Epithelial cell of umbilical artery (primary cell): ENCODE results near the gene WTAP. TPM values are rescaled to one million over a fixed set of nuclear protein-coding genes. Genes with fewer than 3 reads are reported as not detected.

Experiments used
- total RNA-seq: library from RNA; depleted of rRNA; stranded (reverse); fragments of >200 nt; gene quantifications from 2 replicates; pipeline ENCODE4 v1.2.3, GENCODE V29; 2014

WTAP gene
- 80.6 and 129 TPM in 2 replicates for total RNA-seq

GRCh38 chr6:159726918-159727716 is at the start of gene WTAP:
WTAP (plus strand) TSS chr6:159727506; CDS start chr6:159736266, 8,760 bp downstream.

DNA sequence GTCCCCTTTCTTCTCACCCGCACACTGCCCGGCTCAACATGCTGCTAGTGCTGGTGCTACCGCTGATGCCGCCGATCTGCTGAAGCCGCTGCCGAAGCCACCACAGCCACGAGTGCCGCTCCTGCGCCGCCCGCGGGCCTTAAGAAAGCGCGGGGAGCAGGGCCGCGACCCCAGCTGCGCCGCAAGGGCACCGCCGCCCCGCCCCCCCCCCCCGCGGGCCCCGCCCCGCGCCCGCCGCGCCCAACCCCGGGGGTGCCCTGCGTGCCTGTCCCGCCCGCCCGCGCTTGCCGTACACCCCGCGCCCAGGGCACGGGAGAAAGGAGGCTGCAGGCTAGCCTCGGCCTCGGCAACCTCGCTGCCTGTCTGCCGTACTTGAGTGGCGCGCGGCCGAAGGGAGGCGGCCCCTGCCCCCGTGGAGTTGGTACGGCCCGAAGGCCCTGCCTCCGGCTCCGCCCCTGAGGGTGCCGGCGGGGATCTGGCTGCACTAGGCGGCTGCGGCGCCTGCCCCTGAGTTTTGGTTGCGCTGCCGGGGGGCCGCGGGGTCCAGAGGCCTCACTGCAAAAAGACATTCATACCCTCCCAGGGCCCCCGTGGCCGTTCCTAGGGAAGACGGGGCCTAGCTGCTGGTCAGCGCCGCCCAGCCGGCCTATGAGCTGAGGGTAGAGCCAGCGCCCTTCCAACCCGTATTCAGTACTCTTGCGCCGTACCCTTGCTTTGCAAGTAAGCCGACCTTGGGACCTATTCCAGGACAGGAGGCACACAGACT is 34.0 kb upstream of the WTAP start, which contains the start of gene SOD2:
Gene SOD2 (minus strand): TSS at position 114 of the 766 bp plus-strand sequence. CDS start 74 bp downstream, at position 40.

GRCh38 chr6:159761873-159762680 is 34.8 kb downstream of the WTAP start, which contains the start of gene ACAT2:
ACAT2 (plus strand) TSS chr6:159762045; CDS start chr6:159762088, 43 bp downstream.

GRCh38 chr6:159789377-159790148 is 62.3 kb downstream of the WTAP start, which contains the start of gene TCP1:
TCP1 (minus strand) TSS chr6:159789602; CDS start chr6:159789468, 134 bp downstream.

GRCh38 chr6:159790149-159790955 is 63.0 kb downstream of the WTAP start, which contains the start of gene MRPL18:
MRPL18 (plus strand) TSS chr6:159790467; CDS start chr6:159790588, 121 bp downstream.

DNA sequence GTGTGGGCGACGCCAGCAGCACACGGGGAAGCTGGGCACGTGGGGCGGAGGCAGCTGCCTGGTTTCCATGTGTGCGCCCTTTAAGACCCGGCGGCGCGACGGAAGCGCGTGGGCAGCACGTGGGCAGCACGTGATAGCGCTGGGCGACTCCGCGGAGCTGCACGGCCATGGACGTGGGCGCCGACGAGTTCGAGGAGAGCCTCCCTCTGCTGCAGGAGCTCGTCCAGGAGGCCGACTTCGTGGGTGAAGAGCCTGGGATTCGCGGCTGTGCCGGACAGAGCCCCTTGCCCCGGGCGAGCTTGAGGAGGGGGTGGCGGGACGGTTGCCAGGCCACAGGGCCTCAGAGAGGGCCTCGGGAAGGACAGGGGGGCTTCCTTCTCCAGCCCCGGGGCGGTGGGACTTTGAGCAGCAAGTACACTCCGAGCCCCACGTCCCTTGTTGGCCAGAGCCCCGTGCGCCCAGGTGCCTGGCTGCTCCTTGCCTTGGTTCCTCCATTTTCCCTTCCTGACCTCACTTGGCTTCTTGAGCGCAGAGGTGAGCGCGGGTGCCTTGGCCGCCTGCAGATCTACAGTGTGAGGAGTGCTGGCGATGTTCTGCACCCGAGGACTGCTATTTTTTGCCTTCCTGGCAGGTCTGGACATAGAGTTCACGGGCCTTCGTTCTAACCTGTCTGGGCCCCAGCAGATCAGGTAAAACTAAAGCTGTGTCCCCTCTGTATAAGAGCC is 73.0 kb downstream of the WTAP start, which contains the start of gene PNLDC1:
Gene PNLDC1 (plus strand): TSS at position 136 of the 725 bp plus-strand sequence. CDS start 32 bp downstream, at position 168.

Other genes with a start within 250 kb of the WTAP start
- gene SOD2, start 34.3 kb upstream of the WTAP start, total RNA-seq: 42.9 and 248 TPM in 2 replicates
- 95.2 and 112 TPM in 2 replicates for gene ACAT2, start 34.5 kb downstream of the WTAP start, total RNA-seq
- gene TCP1, start 62.1 kb downstream of the WTAP start, total RNA-seq: 353 and 426 TPM in 2 replicates
- gene MRPL18, start 63.0 kb downstream of the WTAP start, total RNA-seq: 93.3 and 133 TPM in 2 replicates
- 0.30 and 0.32 TPM in 2 replicates for gene PNLDC1, start 72.8 kb downstream of the WTAP start, total RNA-seq
- not detected in 2 replicates for gene MAS1, start 163.5 kb downstream of the WTAP start, total RNA-seq
- 39.0 and 41.5 TPM in 2 replicates for gene IGF2R, start 241.6 kb downstream of the WTAP start, total RNA-seq